Mesendoderm (in vitro differentiated cells): ENCODE measurements around the gene DAPK1.
"Not testable (repeated sequence)": the region's sequence is repeated elsewhere in the genome, so short reads cannot be mapped to it uniquely, and the experiment has no call there.

Source experiments
- DNase-seq: peaks from one replicate; pipeline ENCODE4 v3.0.0; 2013
- H2AK5ac ChIP-seq: 2 replicates; pipeline ENCODE4 v1.6.1; 2013; ENCODE audit warnings: low read length, inconsistent platforms
- H2BK120ac ChIP-seq: 2 replicates; pipeline ENCODE4 v1.6.1; 2013; ENCODE audit warnings: low read depth, mild to moderate bottlenecking, low read length, moderate library complexity, mixed read lengths
- H2BK15ac ChIP-seq: replicated peaks from 2 replicates; pipeline ENCODE4 v1.6.1; 2013; ENCODE audit warnings: low read depth, mild to moderate bottlenecking, moderate library complexity
- H2BK5ac ChIP-seq: 2 replicates; pipeline ENCODE4 v1.6.1; 2013; ENCODE audit warnings: low read length, inconsistent platforms
- H3K18ac ChIP-seq: 2 replicates; pipeline ENCODE4 v1.6.1; 2013; ENCODE audit warnings: mild to moderate bottlenecking, low read length, mixed read lengths
- H3K23ac ChIP-seq: one replicate; pipeline ENCODE4 v1.6.1; 2013; ENCODE audit warnings: low read length
- H3K27ac ChIP-seq: 2 replicates; pipeline ENCODE4 v1.5.1; 2013; ENCODE audit warnings: low read depth, mild to moderate bottlenecking, inconsistent platforms, low read length, moderate library complexity
- H3K27me3 ChIP-seq: 2 replicates; pipeline ENCODE4 v1.6.1; 2013; ENCODE audit warnings: low read length, control low read depth, mild to moderate bottlenecking, inconsistent platforms; ENCODE audit not compliant: insufficient read depth, poor library complexity
- H3K36me3 ChIP-seq: 2 replicates; pipeline ENCODE4 v1.6.1; 2013; ENCODE audit warnings: low read length, inconsistent platforms; ENCODE audit not compliant: control insufficient read depth, insufficient read depth
- H3K4ac ChIP-seq: one replicate; pipeline ENCODE4 v1.6.1; 2013; ENCODE audit warnings: low read depth, mild to moderate bottlenecking, low read length, moderate library complexity
- H3K4me1 ChIP-seq: 2 replicates; pipeline ENCODE4 v1.6.1; 2013; ENCODE audit warnings: low read depth, low read length, inconsistent platforms; ENCODE audit not compliant: control insufficient read depth
- H3K4me2 ChIP-seq: 2 replicates; pipeline ENCODE4 v1.6.1; 2013; ENCODE audit warnings: low read length
- H3K4me3 ChIP-seq: 2 replicates; pipeline ENCODE4 v1.5.1; 2013; ENCODE audit warnings: mild to moderate bottlenecking, low read length
- H3K56ac ChIP-seq: one replicate; pipeline ENCODE4 v1.6.1; 2013; ENCODE audit warnings: low read length
- H3K79me1 ChIP-seq: 2 replicates; pipeline ENCODE4 v1.6.1; 2013; ENCODE audit warnings: low read length, inconsistent platforms
- H3K79me2 ChIP-seq: 2 replicates; pipeline ENCODE4 v1.6.1; 2013; ENCODE audit warnings: mild to moderate bottlenecking, low read length; ENCODE audit not compliant: control insufficient read depth, insufficient read depth
- H3K9ac ChIP-seq: 2 replicates; pipeline ENCODE4 v1.6.1; 2013; ENCODE audit warnings: low read length, inconsistent platforms
- H4K5ac ChIP-seq: one replicate; pipeline ENCODE4 v1.6.1; 2013; ENCODE audit warnings: low read length
- H4K8ac ChIP-seq: one replicate; pipeline ENCODE4 v1.6.1; 2013; ENCODE audit warnings: low read depth, mild to moderate bottlenecking, control low read depth, low read length, moderate library complexity
- WGBS: extraction: QIAGEN DNeasy Blood & Tissue Kit; methylation state at CpG from one replicate; pipeline ENCODE4 v1.1.7; 2013; ENCODE audit warnings: low lambda C conversion rate, missing lambda C conversion rate; ENCODE audit not compliant: insufficient coverage; ENCODE audit errors: extremely low coverage; 5-methylcytosine and 5-hydroxymethylcytosine counted together

Gene DAPK1

DNA sequence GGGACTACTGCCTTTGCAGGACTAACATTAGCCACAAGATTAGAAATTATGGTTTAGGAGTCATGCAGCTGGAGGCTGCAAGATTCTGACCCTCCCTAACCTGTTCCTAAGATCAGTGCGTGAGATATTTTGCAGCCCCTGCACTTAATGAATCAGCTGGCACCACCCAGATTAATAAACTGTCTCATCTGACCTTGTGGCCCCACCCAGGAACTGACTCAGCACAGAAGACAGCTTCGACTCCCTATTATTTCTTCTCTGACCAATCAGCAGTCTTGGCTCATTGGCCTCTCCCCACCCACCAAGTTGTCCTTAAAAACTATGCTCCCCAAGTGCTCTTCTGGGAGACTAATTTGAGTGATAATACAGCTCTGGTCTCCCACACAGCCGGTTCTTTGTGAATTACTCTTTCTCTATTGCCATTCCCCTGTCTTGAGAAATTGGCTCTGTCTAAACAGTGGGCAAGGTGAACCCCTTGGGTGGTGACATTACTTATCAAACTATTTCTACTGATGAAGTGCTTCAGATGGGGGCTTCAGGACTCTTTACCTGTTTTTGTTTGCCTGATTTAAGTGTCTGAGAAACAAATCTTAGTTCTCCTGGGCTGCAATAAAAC is 245.3 kb downstream of the DAPK1 start:
- Histone ChIP-seq H3K9ac (no peak overlapping the region), H3K36me3 (no peaks in the 10 kb centered on the region), H3K27ac (no peak overlapping the region), H3K4ac (no peak overlapping the region), H2AK5ac (no peak overlapping the region), H3K4me2 (no peak overlapping the region), H2BK120ac (no peak overlapping the region), H3K27me3 (no peaks in the 10 kb centered on the region), H3K23ac (no peak overlapping the region), H3K79me2 (no peaks in the 10 kb centered on the region), H2BK15ac (no peak overlapping the region), H3K4me3 (no peak overlapping the region), H4K5ac (no peak overlapping the region), H3K79me1 (no peaks in the 10 kb centered on the region), H3K18ac (no peak overlapping the region), H2BK5ac (no peak overlapping the region), H4K8ac (no peak overlapping the region), H3K56ac (no peak overlapping the region), H3K4me1 (no peaks in the 10 kb centered on the region)
- WGBS, result no CpG with 5 or more reads among the region's 3 CpGs
- DNase-seq, result no peak

DNA sequence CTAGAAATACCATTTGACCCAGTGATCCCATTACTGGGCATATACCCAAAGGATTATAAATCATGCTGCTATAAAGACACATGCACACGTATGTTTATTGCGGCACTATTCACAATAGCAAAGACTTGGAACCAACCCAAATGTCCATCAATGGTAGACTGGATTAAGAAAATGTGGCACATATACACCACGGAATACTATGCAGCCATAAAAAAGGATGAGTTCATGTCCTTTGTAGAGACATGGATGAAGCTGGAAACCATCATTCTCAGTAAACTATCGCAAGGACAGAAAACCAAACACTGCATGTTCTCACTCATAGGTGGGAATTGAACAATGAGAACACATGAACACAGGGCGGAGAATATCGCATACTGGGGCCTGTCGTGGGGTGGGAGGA is 246.6 kb downstream of the DAPK1 start:
- not testable (repeated sequence) for H2AK5ac ChIP-seq, H3K36me3 ChIP-seq, H3K27me3 ChIP-seq, H3K9ac ChIP-seq, H4K8ac ChIP-seq, H2BK5ac ChIP-seq, H3K18ac ChIP-seq, H3K56ac ChIP-seq, H3K4me3 ChIP-seq, H4K5ac ChIP-seq, H3K4ac ChIP-seq, H3K79me1 ChIP-seq, H2BK120ac ChIP-seq, H3K23ac ChIP-seq, H3K4me2 ChIP-seq, H2BK15ac ChIP-seq, H3K4me1 ChIP-seq, H3K27ac ChIP-seq, DNase-seq, H3K79me2 ChIP-seq
- WGBS, result no CpG with 5 or more reads among the region's 7 CpGs

DNA sequence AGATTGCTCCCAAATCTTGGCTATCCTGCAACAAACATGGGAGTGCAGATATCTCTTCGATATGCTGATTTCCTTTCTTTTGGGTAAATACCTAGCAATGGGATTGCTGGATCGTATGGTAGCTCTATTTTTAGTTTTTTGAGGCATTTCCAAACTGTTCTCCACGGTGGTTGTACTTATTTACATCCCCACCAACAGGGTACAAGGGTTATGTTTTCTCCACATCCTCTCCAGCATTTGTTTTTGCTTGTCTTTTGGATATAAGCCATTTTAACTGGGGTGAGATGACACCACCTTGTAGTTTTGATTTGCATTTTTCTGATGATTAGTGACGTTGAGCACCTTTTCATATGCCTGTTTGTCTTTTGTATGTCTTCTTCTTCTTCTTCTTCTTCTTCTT is 248.5 kb downstream of the DAPK1 start:
- H3K79me2 ChIP-seq, result no peaks in the 10 kb centered on the region
- no peak overlapping the region for H3K4me2 ChIP-seq
- H4K8ac ChIP-seq, result no peak overlapping the region
- H3K27ac ChIP-seq, result no peak overlapping the region
- H3K18ac ChIP-seq, result no peak overlapping the region
- no peaks in the 10 kb centered on the region for H3K4me1 ChIP-seq
- H3K27me3 ChIP-seq, result no peaks in the 10 kb centered on the region
- H3K79me1 ChIP-seq, result no peaks in the 10 kb centered on the region
- H3K36me3 ChIP-seq, result no peaks in the 10 kb centered on the region
- DNase-seq, result no peak
- H3K56ac ChIP-seq, result no peak overlapping the region
- H3K4ac ChIP-seq, result no peak overlapping the region
- no peak overlapping the region for H3K23ac ChIP-seq
- no peak overlapping the region for H2BK5ac ChIP-seq
- no peak overlapping the region for H2BK120ac ChIP-seq
- H2BK15ac ChIP-seq, result no peak overlapping the region
- H3K4me3 ChIP-seq, result no peak overlapping the region
- no peak overlapping the region for H4K5ac ChIP-seq
- no peak overlapping the region for H3K9ac ChIP-seq
- WGBS, result no CpG with 5 or more reads among the region's 4 CpGs
- no peak overlapping the region for H2AK5ac ChIP-seq

DNA sequence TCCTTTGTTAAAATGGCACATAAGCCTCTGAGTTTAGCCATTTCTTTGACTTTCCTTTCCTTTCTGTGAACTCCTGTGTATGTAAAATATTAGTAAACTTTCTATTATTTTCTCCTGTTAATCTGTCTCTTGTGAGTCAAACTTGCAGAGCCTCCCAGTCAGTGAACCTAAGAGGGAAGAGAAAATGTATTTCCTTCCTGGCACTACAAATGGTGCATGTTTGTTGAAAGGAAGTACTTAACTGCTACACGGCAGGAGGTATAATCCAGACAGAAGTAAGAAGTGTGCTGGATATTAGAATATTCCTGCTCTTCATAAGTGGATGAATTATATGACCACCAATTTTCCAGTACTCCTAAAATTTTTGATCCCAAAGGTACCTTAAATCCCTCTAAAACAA is 251.2 kb downstream of the DAPK1 start:
- H3K36me3 ChIP-seq, result no peaks in the 10 kb centered on the region
- H2BK15ac ChIP-seq, result no peak overlapping the region

DNA sequence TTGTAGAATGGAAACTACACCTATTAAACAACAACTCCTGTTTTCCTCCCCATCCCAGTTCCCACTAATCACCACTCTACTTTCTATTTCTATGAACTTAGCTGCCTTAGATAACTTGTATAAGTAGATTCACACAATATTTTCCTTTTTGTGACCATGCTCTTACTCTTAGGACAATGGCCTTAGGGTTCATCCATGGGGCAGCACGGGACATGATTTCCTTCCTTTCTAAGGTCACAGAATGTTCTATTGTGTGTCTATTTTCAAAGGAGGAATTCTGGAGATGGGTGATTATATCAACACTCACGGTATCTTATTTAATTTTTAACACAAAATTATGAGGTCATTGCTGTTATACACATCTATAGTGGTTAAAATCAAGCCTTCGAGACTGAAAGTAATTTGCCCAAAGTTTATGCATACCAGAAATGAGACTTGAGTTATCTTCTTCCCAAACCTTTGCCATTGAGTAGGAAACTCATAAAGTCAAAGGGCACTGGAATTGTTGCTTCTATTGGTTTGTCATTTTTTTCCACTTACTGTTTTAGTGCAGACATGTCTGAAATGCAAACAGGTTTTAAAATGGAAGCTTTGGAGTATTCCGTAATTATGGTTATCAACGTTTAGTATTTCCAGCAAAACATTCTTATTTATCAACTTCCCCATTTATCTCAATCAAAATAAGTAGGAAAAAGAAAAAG is 251.8 kb downstream of the DAPK1 start:
- H3K4me1 ChIP-seq, result no peaks in the 10 kb centered on the region
- H3K79me1 ChIP-seq, result no peaks in the 10 kb centered on the region

More for the DNA sequence above, 251.2 kb downstream of the DAPK1 start:
- H3K27me3 ChIP-seq, result no peaks in the 10 kb centered on the region
- H3K18ac ChIP-seq, result no peak overlapping the region
- H3K4me1 ChIP-seq, result no peaks in the 10 kb centered on the region
- no CpG with 5 or more reads among the region's 1 CpG for WGBS
- no peak overlapping the region for H3K4me3 ChIP-seq
- H3K79me1 ChIP-seq, result no peaks in the 10 kb centered on the region
- H2BK120ac ChIP-seq, result no peak overlapping the region
- no peak for DNase-seq
- H2BK5ac ChIP-seq, result no peak overlapping the region
- H3K23ac ChIP-seq, result no peak overlapping the region
- H4K8ac ChIP-seq, result no peak overlapping the region
- H2AK5ac ChIP-seq, result no peak overlapping the region
- H4K5ac ChIP-seq, result no peak overlapping the region
- H3K4ac ChIP-seq, result no peak overlapping the region
- H3K56ac ChIP-seq, result no peak overlapping the region
- H3K4me2 ChIP-seq, result no peak overlapping the region
- H3K27ac ChIP-seq, result no peak overlapping the region
- no peaks in the 10 kb centered on the region for H3K79me2 ChIP-seq
- no peak overlapping the region for H3K9ac ChIP-seq

DNA sequence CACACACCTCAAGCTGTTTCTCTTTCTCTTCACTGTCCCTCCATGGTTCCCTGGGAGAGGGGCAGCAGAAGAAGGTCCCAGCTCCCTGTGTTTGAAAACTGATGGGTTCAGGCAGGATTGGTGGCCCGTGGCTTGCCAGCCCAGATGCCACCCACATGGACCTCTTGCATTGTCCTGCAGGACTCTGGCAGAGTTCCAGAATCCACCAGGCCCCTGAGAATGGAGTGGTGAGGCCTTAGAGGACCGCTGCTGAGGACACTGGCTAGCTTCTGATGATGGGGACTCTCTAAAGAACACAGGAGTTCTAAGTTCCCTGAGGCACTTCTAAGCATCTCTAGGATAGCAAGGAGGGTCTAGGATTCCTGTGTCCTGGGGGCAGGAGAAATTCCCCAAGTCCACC is 253.1 kb downstream of the DAPK1 start:
- Histone ChIP-seq H3K79me2 (no peaks in the 10 kb centered on the region), H3K18ac (no peak overlapping the region), H4K8ac (no peak overlapping the region), H3K56ac (no peak overlapping the region), H3K79me1 (no peaks in the 10 kb centered on the region), H2BK15ac (no peak overlapping the region), H4K5ac (no peak overlapping the region), H3K4me1 (no peaks in the 10 kb centered on the region), H2BK120ac (no peak overlapping the region), H3K27ac (no peak overlapping the region), H3K4me3 (no peak overlapping the region), H2AK5ac (no peak overlapping the region), H3K4ac (no peak overlapping the region), H3K36me3 (no peaks in the 10 kb centered on the region), H3K4me2 (no peak overlapping the region), H2BK5ac (no peak overlapping the region), H3K9ac (no peak overlapping the region), H3K27me3 (no peaks in the 10 kb centered on the region), H3K23ac (no peak overlapping the region)
- WGBS, result no CpG with 5 or more reads among the region's 2 CpGs
- DNase-seq, result no peak

More for the DNA sequence above, 251.8 kb downstream of the DAPK1 start:
- no peak overlapping the region for H3K4me3 ChIP-seq
- no peaks in the 10 kb centered on the region for H3K79me2 ChIP-seq
- no peak overlapping the region for H2BK15ac ChIP-seq
- no peak overlapping the region for H3K23ac ChIP-seq
- no peak overlapping the region for H3K18ac ChIP-seq
- H3K27ac ChIP-seq, result no peak overlapping the region
- H3K4ac ChIP-seq, result no peak overlapping the region
- H3K27me3 ChIP-seq, result no peaks in the 10 kb centered on the region
- no peak overlapping the region for H3K4me2 ChIP-seq
- H3K36me3 ChIP-seq, result no peaks in the 10 kb centered on the region
- no peak for DNase-seq
- H4K8ac ChIP-seq, result no peak overlapping the region
- no peak overlapping the region for H4K5ac ChIP-seq
- H2AK5ac ChIP-seq, result no peak overlapping the region
- H3K9ac ChIP-seq, result no peak overlapping the region
- no peak overlapping the region for H2BK5ac ChIP-seq
- H3K56ac ChIP-seq, result no peak overlapping the region
- WGBS, result no CpG with 5 or more reads among the region's 5 CpGs
- no peak overlapping the region for H2BK120ac ChIP-seq
